Measurements from ENCODE around the gene HAPLN3.

The HAPLN3 gene

GRCh38 chr15:88847144-88847543, 48.2 kb downstream of the HAPLN3 start:
- H3K4me3 ChIP-seq (ENCODE audit: low read length), result no peak overlapping the region
- no peak for DNase-seq (ENCODE audit: low read depth)
- no peak for TF ChIP-seq CTCF (conservative IDR thresholded peaks at IDR 0.05; ENCODE audit: low read depth, low read length)

GRCh38 chr15:88845616-88846015, 49.7 kb downstream of the HAPLN3 start:
- TF ChIP-seq CTCF (conservative IDR thresholded peaks at IDR 0.05; ENCODE audit: low read depth, low read length), result no peak
- no peak for DNase-seq (ENCODE audit: low read depth)
- no peak overlapping the region for H3K4me3 ChIP-seq (ENCODE audit: low read length)

GRCh38 chr15:88844749-88845386, 50.5 kb downstream of the HAPLN3 start:
- no peak for TF ChIP-seq CTCF (conservative IDR thresholded peaks at IDR 0.05; ENCODE audit: low read depth, low read length)
- H3K4me3 ChIP-seq (ENCODE audit: low read length), result no peak overlapping the region
- DNase-seq (ENCODE audit: low read depth), result no peak

- no peak overlapping the region for H3K4me3 ChIP-seq (ENCODE audit: low read length)
These were observed 52.0 kb downstream of the HAPLN3 start for GRCh38 chr15:88843334-88843733.

GRCh38 chr15:88842156-88842555, 53.2 kb downstream of the HAPLN3 start:
- no peak for TF ChIP-seq CTCF (conservative IDR thresholded peaks at IDR 0.05; ENCODE audit: low read depth, low read length)
- no peak overlapping the region for H3K4me3 ChIP-seq (ENCODE audit: low read length)
- no peak for DNase-seq (ENCODE audit: low read depth)

More at GRCh38 chr15:88843334-88843733, 52.0 kb downstream of the HAPLN3 start:
- DNase-seq (ENCODE audit: low read depth), result no peak
- no peak for TF ChIP-seq CTCF (conservative IDR thresholded peaks at IDR 0.05; ENCODE audit: low read depth, low read length)

- DNase-seq (ENCODE audit: low read depth), result no peak
- no peak overlapping the region for H3K4me3 ChIP-seq (ENCODE audit: low read length)
- no peak for TF ChIP-seq CTCF (conservative IDR thresholded peaks at IDR 0.05; ENCODE audit: low read depth, low read length)
These were observed 54.1 kb downstream of the HAPLN3 start for GRCh38 chr15:88841236-88841635.

- no peak overlapping the region for H3K4me3 ChIP-seq (ENCODE audit: low read length)
- no peak for DNase-seq (ENCODE audit: low read depth)
- no peak for TF ChIP-seq CTCF (conservative IDR thresholded peaks at IDR 0.05; ENCODE audit: low read depth, low read length)
These were observed 55.4 kb downstream of the HAPLN3 start for GRCh38 chr15:88839961-88840360.

All from retinal pigment epithelial cell (primary cell).